ENCODE measurements around the gene UNC13B.

- TF ChIP-seq CTCF (IDR thresholded peaks at IDR 0.05) (no peak), POLR2A (IDR thresholded peaks at IDR 0.05) (no peak)
These were observed 67.4 kb downstream of the UNC13B start for GRCh38 chr9:35229066-35229778.
